Bronchus fibroblast of lung (primary cell): Measurements from ENCODE around the gene NAGLU. TPM values are rescaled to one million over a fixed set of nuclear protein-coding genes. Genes with fewer than 3 reads are reported as not detected.

Experiments used
- total RNA-seq: library from RNA; depleted of rRNA; stranded (reverse); fragments of >200 nt; gene quantifications from 2 replicates; pipeline ENCODE4 v1.2.3, GENCODE V29; 2015

NAGLU gene
- 31.4 and 37.3 TPM in 2 replicates for total RNA-seq

DNA sequence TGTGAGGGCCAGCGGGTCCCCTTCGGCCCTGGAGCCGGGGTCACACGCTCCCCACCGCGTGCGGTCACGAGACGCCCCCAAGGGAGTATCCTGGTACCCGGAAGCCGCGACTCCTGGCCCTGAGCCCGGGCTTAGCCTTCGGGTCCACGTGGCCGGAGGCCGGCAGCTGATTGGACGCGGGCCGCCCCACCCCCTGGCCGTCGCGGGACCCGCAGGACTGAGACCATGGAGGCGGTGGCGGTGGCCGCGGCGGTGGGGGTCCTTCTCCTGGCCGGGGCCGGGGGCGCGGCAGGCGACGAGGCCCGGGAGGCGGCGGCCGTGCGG, at the start of gene NAGLU:
Gene NAGLU (plus strand): TSS at position 194 of the 324 bp plus-strand sequence. CDS start 32 bp downstream, at position 226.

DNA sequence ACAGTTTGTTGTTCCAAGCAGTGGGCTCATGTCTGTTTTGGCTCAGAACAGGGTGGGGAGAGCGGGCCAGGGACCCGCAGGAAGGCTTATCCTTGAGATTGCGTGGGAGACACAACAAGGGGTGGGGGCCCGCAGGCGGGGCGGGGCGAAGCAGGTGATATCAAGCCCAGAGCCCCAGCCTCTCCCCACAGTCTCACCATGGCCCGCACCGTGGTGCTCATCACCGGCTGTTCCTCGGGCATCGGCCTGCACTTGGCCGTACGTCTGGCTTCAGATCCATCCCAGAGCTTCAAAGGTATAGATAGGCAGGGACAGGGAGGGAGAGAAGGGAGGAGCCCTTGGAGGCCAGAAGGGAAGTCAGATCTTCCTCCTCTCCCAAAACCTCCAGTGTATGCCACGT, 16.7 kb downstream of the NAGLU start, which contains the start of gene HSD17B1:
Gene HSD17B1 (plus strand): TSS at position 188 of the 400 bp plus-strand sequence. CDS start 11 bp downstream, at position 199.

DNA sequence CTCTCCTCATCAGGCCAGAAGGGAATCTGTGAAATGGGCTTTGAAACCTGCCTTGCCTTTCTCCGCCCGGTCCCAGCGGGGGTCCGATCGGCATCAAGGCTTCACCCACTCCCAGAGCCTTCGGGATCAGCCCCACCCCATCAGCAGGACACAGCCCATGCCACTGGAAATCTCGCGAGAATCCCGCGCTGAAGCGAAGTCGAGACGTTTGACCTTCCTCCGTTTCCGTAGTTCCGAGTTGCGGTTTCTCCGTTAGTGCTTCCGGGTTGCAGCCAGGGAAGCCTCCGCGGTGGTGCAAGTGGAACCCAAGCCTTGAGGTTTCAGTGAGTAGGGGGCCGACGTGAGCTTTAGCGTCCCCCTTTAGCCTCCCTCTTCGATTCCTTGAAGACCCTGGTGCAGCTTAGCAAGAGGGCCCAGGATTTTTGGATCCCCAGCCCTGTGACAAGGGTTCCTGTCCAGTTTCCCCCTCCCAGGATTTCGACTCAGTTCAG, 25.9 kb downstream of the NAGLU start, which contains the start of gene COASY:
Gene COASY (plus strand): TSS at position 252 of the 491 bp plus-strand sequence. CDS start 475 bp downstream, outside the sequence.

DNA sequence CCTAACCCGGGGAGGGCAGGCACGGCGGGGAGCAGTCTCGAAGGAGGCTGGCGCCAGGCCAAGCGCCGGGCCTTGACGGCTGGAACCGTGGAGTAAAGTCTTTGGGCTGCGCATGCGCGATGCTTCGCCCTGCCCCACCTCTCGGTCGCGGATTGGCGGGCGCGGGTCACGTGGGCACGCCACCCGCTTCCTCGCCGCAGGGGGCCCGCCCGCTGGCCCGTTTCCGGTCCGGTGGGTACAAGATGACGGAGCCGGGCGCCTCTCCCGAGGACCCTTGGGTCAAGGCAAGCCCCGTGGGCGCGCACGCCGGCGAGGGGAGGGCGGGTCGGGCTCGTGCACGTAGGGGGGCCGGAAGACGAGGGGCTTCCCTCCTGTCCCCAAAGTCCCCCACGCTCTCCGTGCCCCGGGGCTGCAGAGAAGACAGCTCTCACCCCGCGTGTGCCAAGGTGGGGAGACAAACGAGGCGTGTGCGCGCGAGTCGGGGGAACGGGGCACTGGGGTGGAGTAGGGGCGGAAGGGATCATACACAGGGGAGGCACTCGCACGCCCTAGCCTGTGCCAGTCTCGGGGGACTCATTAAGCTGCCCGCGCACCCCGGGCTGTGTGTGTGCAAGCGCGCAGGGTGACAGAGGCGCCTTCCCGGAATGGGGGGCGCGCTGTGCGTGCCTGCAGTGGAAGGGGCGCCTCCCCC, 31.0 kb downstream of the NAGLU start, which contains the start of gene MLX:
Gene MLX (plus strand): TSS at position 218 of the 691 bp plus-strand sequence. CDS start 25 bp downstream, at position 243.

DNA sequence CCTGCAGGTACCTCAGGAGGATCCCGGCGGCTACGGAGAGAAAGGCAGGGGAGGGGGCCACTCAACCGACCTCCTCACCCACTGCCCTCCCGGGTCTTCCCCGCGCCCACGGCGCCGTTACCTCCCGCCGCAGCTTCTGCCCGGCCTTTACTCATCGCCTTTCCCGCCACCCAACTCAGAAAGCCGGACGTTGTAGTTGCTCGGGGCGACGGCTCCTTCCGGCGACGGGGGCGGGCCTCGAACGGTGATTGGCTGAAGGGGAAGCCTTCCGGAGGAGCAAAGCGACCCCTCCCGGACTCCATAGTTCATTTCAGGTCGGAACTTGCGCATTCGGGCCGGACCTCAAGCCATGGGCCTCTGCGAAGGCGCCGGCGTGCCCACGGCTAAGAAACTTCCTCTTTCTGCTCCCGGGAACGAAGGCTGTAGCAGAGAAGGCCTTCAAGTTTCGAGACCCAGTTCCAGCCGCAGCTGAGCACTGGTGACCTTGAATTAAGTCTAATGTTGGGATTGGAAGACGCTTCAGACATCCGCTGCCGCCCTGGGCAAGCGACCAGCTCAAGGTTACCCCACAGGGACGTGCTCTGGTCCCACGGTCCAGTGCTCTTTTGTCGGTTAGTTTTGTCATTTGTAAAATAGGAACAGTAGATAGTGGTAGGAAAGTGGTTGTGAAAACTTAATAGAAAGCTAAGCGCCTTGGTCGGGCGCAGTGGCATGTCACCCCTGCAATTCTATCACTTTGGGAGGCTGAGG, 41.7 kb downstream of the NAGLU start, which contains the start of gene PSMC3IP:
Gene PSMC3IP (minus strand): TSS at position 198 of the 750 bp plus-strand sequence. CDS start 43 bp downstream, at position 155.

Other genes with a start within 250 kb of the NAGLU start
- 6.4 and 11.8 TPM in 2 replicates for gene STAT5A, start 247.7 kb upstream of the NAGLU start, total RNA-seq
- 43.0 and 43.3 TPM in 2 replicates for gene STAT3, start 147.8 kb upstream of the NAGLU start, total RNA-seq
- gene CAVIN1, start 113.0 kb upstream of the NAGLU start, total RNA-seq: 474 and 513 TPM in 2 replicates
- 15.8 and 19.6 TPM in 2 replicates for gene ATP6V0A1, start 77.4 kb upstream of the NAGLU start, total RNA-seq
- 0.84 and 1.3 TPM in 2 replicates for gene HSD17B1, start 16.7 kb downstream of the NAGLU start, total RNA-seq
- 43.4 and 44.7 TPM in 2 replicates for gene COASY, start 25.9 kb downstream of the NAGLU start, total RNA-seq
- 40.9 and 41.5 TPM in 2 replicates for gene MLX, start 30.9 kb downstream of the NAGLU start, total RNA-seq
- 14.6 and 17.0 TPM in 2 replicates for gene PSMC3IP, start 41.5 kb downstream of the NAGLU start, total RNA-seq
- gene RETREG3, start 73.1 kb downstream of the NAGLU start, total RNA-seq: 33.3 and 38.8 TPM in 2 replicates
- 119 and 128 TPM in 2 replicates for gene TUBG1, start 73.4 kb downstream of the NAGLU start, total RNA-seq
- gene TUBG2, start 123.0 kb downstream of the NAGLU start, total RNA-seq: 8.5 and 11.8 TPM in 2 replicates
- 18.4 and 24.0 TPM in 2 replicates for gene PLEKHH3, start 140.8 kb downstream of the NAGLU start, total RNA-seq
- 4.3 and 4.7 TPM in 2 replicates for gene CCR10, start 145.6 kb downstream of the NAGLU start, total RNA-seq
- 16.0 and 16.4 TPM in 2 replicates for gene CNTNAP1, start 146.3 kb downstream of the NAGLU start, total RNA-seq
- gene EZH1, start 208.8 kb downstream of the NAGLU start, total RNA-seq: 8.2 and 9.4 TPM in 2 replicates
- 0.59 and 1.5 TPM in 2 replicates for gene RAMP2, start 225.0 kb downstream of the NAGLU start, total RNA-seq
- 96.5 and 96.9 TPM in 2 replicates for gene VPS25, start 237.2 kb downstream of the NAGLU start, total RNA-seq
- gene WNK4, start 244.4 kb downstream of the NAGLU start, total RNA-seq: 0.74 and 1.7 TPM in 2 replicates